HG03280 (cell line): ENCODE results near the gene RBP7.
"Not testable (repeated sequence)": the region's sequence is repeated elsewhere in the genome, so short reads cannot be mapped to it uniquely, and the experiment has no call there.

Source experiments
- ATAC-seq: cut with Tn5 transposase; IDR thresholded peaks from one replicate; pipeline ENCODE4 v1.9.1; 2021; ENCODE audit warnings: mild to moderate bottlenecking, moderate library complexity; ENCODE audit not compliant: unreplicated experiment

The RBP7 gene

GRCh38 chr1:9996624-9997582, at the start of gene RBP7:
RBP7 (plus strand) TSS chr1:9997228; CDS start chr1:9997259, 31 bp downstream.
- no peak for ATAC-seq

- ATAC-seq, result no peak
Observed at GRCh38 chr1:9957726-9958125, 39.3 kb upstream of the RBP7 start.

GRCh38 chr1:9960011-9960410, 37.0 kb upstream of the RBP7 start:
- ATAC-seq, result no peak

GRCh38 chr1:9960706-9961562, 36.1 kb upstream of the RBP7 start:
- no peak for ATAC-seq

- ATAC-seq, result no peak
Observed at GRCh38 chr1:9984253-9984652, 12.8 kb upstream of the RBP7 start.

- no peak for ATAC-seq
Observed at GRCh38 chr1:9985001-9985400, 12.0 kb upstream of the RBP7 start.

- no peak for ATAC-seq
Observed at GRCh38 chr1:9989773-9990172, 7.3 kb upstream of the RBP7 start.

GRCh38 chr1:9990944-9991343, 6.1 kb upstream of the RBP7 start:
- ATAC-seq, result no peak

GRCh38 chr1:9992910-9993309, 4.1 kb upstream of the RBP7 start:
- ATAC-seq, result no peak

- no peak for ATAC-seq
Observed at GRCh38 chr1:9993561-9994075, 3.4 kb upstream of the RBP7 start.

- no peak for ATAC-seq
Observed at GRCh38 chr1:10001016-10001665, 4.1 kb downstream of the RBP7 start.

- ATAC-seq, result not testable (repeated sequence)
Observed at GRCh38 chr1:10005248-10005647, 8.2 kb downstream of the RBP7 start.

GRCh38 chr1:10007169-10007568, 10.1 kb downstream of the RBP7 start:
- ATAC-seq, result no peak

- ATAC-seq, result no peak
Observed at GRCh38 chr1:10014016-10014415, 17.0 kb downstream of the RBP7 start.

GRCh38 chr1:10019561-10019960, 22.5 kb downstream of the RBP7 start:
- no peak for ATAC-seq

- no peak for ATAC-seq
Observed at GRCh38 chr1:10020086-10020485, 23.1 kb downstream of the RBP7 start.

- not testable (repeated sequence) for ATAC-seq
Observed at GRCh38 chr1:10020678-10021077, 23.6 kb downstream of the RBP7 start.

GRCh38 chr1:10021992-10022391, 25.0 kb downstream of the RBP7 start:
- ATAC-seq, result not testable (repeated sequence)

- no peak for ATAC-seq
Observed at GRCh38 chr1:10022656-10023055, 25.6 kb downstream of the RBP7 start.

- no peak for ATAC-seq
Observed at GRCh38 chr1:10025354-10025753, 28.3 kb downstream of the RBP7 start.

- no peak for ATAC-seq
Observed at GRCh38 chr1:10027027-10027426, 30.0 kb downstream of the RBP7 start.
